Karpas-422 (cell line): ENCODE data around the gene C1QB. TPM values are rescaled to one million over a fixed set of nuclear protein-coding genes. Genes with fewer than 3 reads are reported as not detected.
A peak's percentile ranks its signal among the peaks of the same experiment; 100 is the strongest.
"Not testable (repeated sequence)": the region's sequence is repeated elsewhere in the genome, so short reads cannot be mapped to it uniquely, and the experiment has no call there.

Experiments used
- DNase-seq: peaks from one replicate; pipeline ENCODE4 v3.0.0-alpha.2; 2015
- H2AFZ ChIP-seq: fragments of 200-600 bp; sonication (generic); 2 replicates; pipeline ENCODE4 v1.6.1; 2014; ENCODE audit warnings: antibody characterized with exemption, low read length, mixed read lengths
- H3K27ac ChIP-seq: fragments of 200-600 bp; sonication (generic); 2 replicates; pipeline ENCODE4 v1.5.1; 2014; ENCODE audit warnings: mild to moderate bottlenecking, low read length, moderate library complexity
- H3K27me3 ChIP-seq: fragments of 200-600 bp; sonication (generic); 2 replicates; pipeline ENCODE4 v1.6.1; 2014; ENCODE audit warnings: low read length, mixed read lengths
- H3K36me3 ChIP-seq: fragments of 200-600 bp; sonication (generic); 2 replicates; pipeline ENCODE4 v1.6.1; 2014; ENCODE audit warnings: low read length, mixed read lengths; ENCODE audit not compliant: insufficient read depth
- H3K4me1 ChIP-seq: fragments of 200-600 bp; sonication (generic); 2 replicates; pipeline ENCODE4 v1.6.1; 2014; ENCODE audit warnings: mild to moderate bottlenecking, low read length, mixed read lengths
- H3K4me2 ChIP-seq: fragments of 200-600 bp; sonication (generic); 2 replicates; pipeline ENCODE4 v1.6.1; 2014; ENCODE audit warnings: low read length, low read depth, mild to moderate bottlenecking; ENCODE audit not compliant: poor library complexity, severe bottlenecking
- H3K4me3 ChIP-seq: fragments of 200-600 bp; sonication (generic); 2 replicates; pipeline ENCODE4 v1.5.1; 2014; ENCODE audit warnings: mild to moderate bottlenecking, antibody characterized with exemption, low read length, mixed read lengths
- H3K79me2 ChIP-seq: fragments of 200-600 bp; sonication (generic); 2 replicates; pipeline ENCODE4 v1.6.1; 2014; ENCODE audit warnings: mild to moderate bottlenecking, low read length, mixed read lengths
- H3K9ac ChIP-seq: fragments of 200-600 bp; sonication (generic); 2 replicates; pipeline ENCODE4 v1.6.0; 2014; ENCODE audit warnings: low read length
- H3K9me2 ChIP-seq: fragments of 200-600 bp; sonication (generic), shearing (Covaris generic); replicated peaks from 2 replicates; pipeline ENCODE4 v1.6.0; 2014; ENCODE audit warnings: mild to moderate bottlenecking, low read length, moderate library complexity; ENCODE audit not compliant: insufficient read depth
- H3K9me3 ChIP-seq: fragments of 300-700, 200-600 bp; sonication (generic); 2 replicates; pipeline ENCODE4 v1.6.1; 2014; ENCODE audit warnings: low read length, mixed read lengths
- H4K20me1 ChIP-seq: fragments of 200-600 bp; sonication (generic); 2 replicates; pipeline ENCODE4 v1.6.1; 2014; ENCODE audit warnings: mild to moderate bottlenecking, antibody characterized with exemption, low read length, low read depth; ENCODE audit not compliant: insufficient read depth
- total RNA-seq: library from RNA; depleted of rRNA; stranded (reverse); fragments of >200 nt; shearing (Covaris generic); gene quantifications from 2 replicates; pipeline ENCODE4 v1.2.3, GENCODE V29; 2014; ENCODE audit warnings: low replicate concordance

The C1QB gene
- total RNA-seq, 1 experiment from 2014 or later, result not detected

- H3K27me3 ChIP-seq, result no peaks in the 10 kb centered on the region
- H2AFZ ChIP-seq, result no peak overlapping the region
Measured at GRCh38 chr1:22674410-22674749, 21.3 kb downstream of the C1QB start.

GRCh38 chr1:22676151-22676550 is 23.1 kb downstream of the C1QB start:
- not testable (repeated sequence) for H4K20me1 ChIP-seq, H2AFZ ChIP-seq, H3K36me3 ChIP-seq, H3K79me2 ChIP-seq, H3K9ac ChIP-seq, H3K4me2 ChIP-seq, H3K27me3 ChIP-seq, H3K9me2 ChIP-seq, DNase-seq, H3K4me1 ChIP-seq, H3K4me3 ChIP-seq, H3K27ac ChIP-seq, H3K9me3 ChIP-seq

More at GRCh38 chr1:22674410-22674749, 21.3 kb downstream of the C1QB start:
- H3K4me3 ChIP-seq, result no peak overlapping the region
- H3K9me3 ChIP-seq, result no peaks in the 10 kb centered on the region
- H3K36me3 ChIP-seq, result no peaks in the 10 kb centered on the region
- H4K20me1 ChIP-seq, result no peaks in the 10 kb centered on the region
- no peak overlapping the region for H3K9ac ChIP-seq
- H3K79me2 ChIP-seq, result no peaks in the 10 kb centered on the region
- H3K27ac ChIP-seq, result no peak overlapping the region
- H3K4me1 ChIP-seq, result no peaks in the 10 kb centered on the region
- no peak overlapping the region for H3K4me2 ChIP-seq
- DNase-seq, result peak; percentile 44
- H3K9me2 ChIP-seq, result no peaks in the 10 kb centered on the region

DNA sequence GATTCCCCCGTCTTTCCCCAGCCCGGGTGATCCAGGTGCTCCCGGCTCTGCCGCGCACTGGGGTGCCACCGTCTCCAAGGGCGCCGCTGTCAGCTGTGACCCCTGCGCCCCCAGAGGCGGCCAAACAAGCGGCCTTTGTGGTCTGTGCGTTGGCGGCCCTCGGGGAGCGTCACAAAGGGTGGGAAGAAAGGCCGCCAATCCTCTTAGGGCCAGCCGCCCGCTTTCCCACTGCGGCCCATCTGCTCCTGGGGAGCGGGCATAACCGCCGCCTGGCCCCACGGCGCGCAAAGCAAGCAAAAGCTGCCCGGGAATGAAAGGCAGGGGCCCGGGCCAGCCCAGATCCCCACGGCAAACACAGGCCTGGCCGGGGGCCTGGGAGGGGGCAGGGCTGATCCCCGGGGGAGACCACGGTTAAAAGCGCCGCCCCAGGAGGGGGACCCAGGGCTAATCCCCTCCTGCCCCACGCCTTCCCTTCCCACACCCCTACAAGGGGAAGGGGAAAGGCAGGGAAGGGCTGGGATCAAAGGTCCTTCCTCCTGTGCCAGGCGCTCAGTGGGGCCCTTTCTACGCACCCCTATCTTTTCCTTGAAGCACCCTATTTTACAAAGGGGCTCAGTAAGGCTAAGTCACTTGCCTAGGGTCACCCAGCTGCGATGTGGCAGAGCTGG is 24.0 kb downstream of the C1QB start:
- Histone ChIP-seq H3K9me2 (no peaks in the 10 kb centered on the region), H3K27me3 (no peaks in the 10 kb centered on the region), H3K9me3 (no peaks in the 10 kb centered on the region), H3K4me3 (no peak overlapping the region), H3K36me3 (no peaks in the 10 kb centered on the region), H3K4me2 (no peak overlapping the region), H3K9ac (no peak overlapping the region), H4K20me1 (no peaks in the 10 kb centered on the region), H2AFZ (no peak overlapping the region), H3K4me1 (no peaks in the 10 kb centered on the region), H3K27ac (no peak overlapping the region), H3K79me2 (no peaks in the 10 kb centered on the region)
- DNase-seq, result no peak

- Histone ChIP-seq H3K36me3 (no peaks in the 10 kb centered on the region), H3K27me3 (no peaks in the 10 kb centered on the region), H4K20me1 (no peaks in the 10 kb centered on the region), H3K27ac (no peak overlapping the region), H3K4me3 (no peak overlapping the region), H3K9me2 (no peaks in the 10 kb centered on the region), H3K4me1 (no peaks in the 10 kb centered on the region), H2AFZ (no peak overlapping the region), H3K9ac (no peak overlapping the region), H3K4me2 (no peak overlapping the region), H3K79me2 (no peaks in the 10 kb centered on the region), H3K9me3 (no peaks in the 10 kb centered on the region)
- no peak for DNase-seq
Measured at GRCh38 chr1:22677931-22678896, 25.2 kb downstream of the C1QB start.

- H3K4me2 ChIP-seq, result no peak overlapping the region
- H3K27me3 ChIP-seq, result no peaks in the 10 kb centered on the region
- DNase-seq, result no peak
- H3K9me3 ChIP-seq, result no peaks in the 10 kb centered on the region
- no peaks in the 10 kb centered on the region for H3K36me3 ChIP-seq
- no peaks in the 10 kb centered on the region for H3K79me2 ChIP-seq
- no peaks in the 10 kb centered on the region for H4K20me1 ChIP-seq
- H3K4me1 ChIP-seq, result no peaks in the 10 kb centered on the region
- no peak overlapping the region for H3K27ac ChIP-seq
- H3K4me3 ChIP-seq, result no peak overlapping the region
- H2AFZ ChIP-seq, result no peak overlapping the region
- no peak overlapping the region for H3K9ac ChIP-seq
- H3K9me2 ChIP-seq, result no peaks in the 10 kb centered on the region
Measured at GRCh38 chr1:22680726-22681125, 27.7 kb downstream of the C1QB start.

- Histone ChIP-seq H3K4me1 (no peaks in the 10 kb centered on the region), H3K9ac (no peak overlapping the region), H3K36me3 (no peaks in the 10 kb centered on the region), H3K27me3 (no peaks in the 10 kb centered on the region), H3K9me3 (no peaks in the 10 kb centered on the region), H3K9me2 (no peaks in the 10 kb centered on the region), H3K79me2 (no peaks in the 10 kb centered on the region), H3K4me3 (no peak overlapping the region), H3K27ac (no peak overlapping the region), H3K4me2 (no peak overlapping the region), H2AFZ (no peak overlapping the region), H4K20me1 (no peaks in the 10 kb centered on the region)
- no peak for DNase-seq
Measured at GRCh38 chr1:22681556-22682276, 28.7 kb downstream of the C1QB start.

GRCh38 chr1:22683547-22683946 is 30.5 kb downstream of the C1QB start:
- no peak for DNase-seq

DNA sequence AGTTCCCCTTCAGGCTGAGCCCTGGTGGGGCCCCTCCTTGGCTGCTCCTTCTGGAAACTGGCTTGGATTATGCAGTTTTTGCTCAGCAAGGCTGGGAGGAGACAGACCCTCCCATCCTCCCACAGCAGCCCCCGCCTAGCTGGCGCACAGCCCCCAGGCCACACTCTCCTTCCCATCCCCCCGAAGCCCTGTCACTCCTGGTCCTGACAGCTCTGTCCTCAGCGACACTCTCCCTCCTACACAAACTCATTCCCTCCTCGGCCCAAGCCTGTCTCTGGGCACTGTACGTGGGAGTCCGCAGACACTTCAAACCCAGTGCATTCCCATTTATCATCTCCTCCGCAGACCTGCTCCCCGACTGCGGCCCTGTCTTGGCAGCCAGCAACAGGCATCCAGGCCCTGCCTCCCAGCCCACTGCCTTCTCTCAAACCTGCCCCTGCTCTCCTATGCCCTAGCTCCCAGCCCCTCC is 32.6 kb downstream of the C1QB start:
- DNase-seq, result no peak
- H3K4me3 ChIP-seq, result no peak overlapping the region
- H3K4me1 ChIP-seq, result no peaks in the 10 kb centered on the region
- no peaks in the 10 kb centered on the region for H3K79me2 ChIP-seq
- H3K9me3 ChIP-seq, result no peaks in the 10 kb centered on the region
- H3K27ac ChIP-seq, result no peak overlapping the region
- H3K27me3 ChIP-seq, result no peaks in the 10 kb centered on the region
- no peaks in the 10 kb centered on the region for H3K9me2 ChIP-seq
- H3K4me2 ChIP-seq, result no peak overlapping the region
- no peak overlapping the region for H2AFZ ChIP-seq
- no peak overlapping the region for H3K9ac ChIP-seq
- H3K36me3 ChIP-seq, result no peaks in the 10 kb centered on the region
- H4K20me1 ChIP-seq, result no peaks in the 10 kb centered on the region

More at GRCh38 chr1:22683547-22683946, 30.5 kb downstream of the C1QB start:
- Histone ChIP-seq H3K27me3 (no peaks in the 10 kb centered on the region), H4K20me1 (no peaks in the 10 kb centered on the region), H3K27ac (no peak overlapping the region), H3K9me3 (no peaks in the 10 kb centered on the region), H3K9ac (no peak overlapping the region), H3K36me3 (no peaks in the 10 kb centered on the region), H3K9me2 (no peaks in the 10 kb centered on the region), H3K4me3 (no peak overlapping the region), H3K4me1 (no peaks in the 10 kb centered on the region), H2AFZ (no peak overlapping the region), H3K79me2 (no peaks in the 10 kb centered on the region), H3K4me2 (no peak overlapping the region)
